Stimulated activated CD8-positive, alpha-beta memory T cell treated with anti-CD3 and anti-CD28 coated beads, Interleukin-7, amount 100 ng/mL, for 48 hours (primary cell): Measurements from ENCODE around the gene SLC26A3.

Experiments
- DNase-seq, 2 donors: peaks; one replicate each; pipeline ENCODE4 v3.0.0-alpha.2; 2020; ENCODE audit warnings: low read depth in 1 of 2; ENCODE audit errors: extremely low read depth in 1 of 2

Gene SLC26A3

DNA sequence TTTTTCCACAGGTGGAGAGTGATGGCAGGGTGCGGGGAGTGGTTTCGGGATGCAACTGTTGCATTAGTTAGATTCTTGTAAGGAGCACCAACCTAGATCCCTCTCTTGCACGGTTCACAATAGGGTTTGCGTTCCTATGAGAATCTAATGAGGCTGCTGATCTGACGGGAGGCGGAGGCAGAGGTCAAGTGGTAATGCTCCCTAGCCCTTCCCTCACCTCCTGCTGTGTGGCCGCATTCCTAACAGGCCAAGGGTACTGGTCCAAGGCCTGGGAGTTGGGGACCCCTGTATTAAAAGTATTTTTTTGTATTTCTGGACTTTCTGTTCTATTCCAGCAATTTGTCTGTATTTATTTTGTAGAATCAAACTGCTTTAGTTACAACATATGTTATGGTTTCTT, 51.9 kb downstream of the SLC26A3 start:
- no peak for DNase-seq

GRCh38 chr7:107746006-107746405, 57.0 kb downstream of the SLC26A3 start:
- no peak for DNase-seq

GRCh38 chr7:107744345-107744750, 58.7 kb downstream of the SLC26A3 start:
- no peak for DNase-seq

DNA sequence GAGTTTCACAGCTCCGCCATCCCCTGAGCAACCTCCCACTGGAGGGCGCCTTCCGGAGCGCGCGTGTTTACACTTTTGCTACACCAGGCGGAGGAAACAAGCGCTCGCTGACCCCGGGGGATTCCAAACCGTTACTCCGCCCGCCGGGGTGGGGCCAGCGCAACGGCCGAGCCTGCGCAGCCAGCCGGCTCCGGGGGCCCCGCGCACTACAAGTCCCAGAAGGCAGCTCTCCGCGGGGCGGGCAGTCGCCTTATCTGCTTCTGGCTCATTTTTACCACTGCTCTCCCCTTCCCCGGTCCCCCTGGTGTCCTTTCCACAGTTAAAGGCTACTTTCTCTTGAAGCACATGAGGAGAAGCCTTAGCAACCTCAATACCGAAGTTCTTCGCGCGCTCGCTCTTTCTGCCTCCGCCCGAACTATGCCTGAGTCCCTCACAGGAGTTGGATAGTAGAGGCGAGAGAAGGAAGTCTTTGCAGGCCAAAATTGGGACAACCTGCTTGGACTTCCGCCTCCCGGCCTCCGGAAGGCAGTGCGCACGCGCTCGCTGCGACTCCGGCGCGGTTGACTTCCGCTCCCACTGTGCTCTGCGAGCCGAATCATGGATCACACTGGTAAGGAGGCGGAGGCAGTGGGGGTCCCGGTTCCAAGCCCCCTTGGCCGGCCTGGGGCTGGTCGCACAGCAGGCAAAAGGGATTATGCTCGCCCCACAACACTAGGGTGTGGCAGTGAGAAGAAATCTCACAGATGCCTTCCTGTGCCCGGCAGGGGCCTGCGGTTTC, 59.3 kb downstream of the SLC26A3 start, which contains the start of gene CBLL1:
TSS of gene CBLL1 (plus strand) at position 576 of the 778 bp plus-strand sequence. CDS start at position 598, 22 bp downstream.
- DNase-seq: peak; percentile 96 to 98

GRCh38 chr7:107742678-107743566, 60.1 kb downstream of the SLC26A3 start:
- no peak for DNase-seq

DNA sequence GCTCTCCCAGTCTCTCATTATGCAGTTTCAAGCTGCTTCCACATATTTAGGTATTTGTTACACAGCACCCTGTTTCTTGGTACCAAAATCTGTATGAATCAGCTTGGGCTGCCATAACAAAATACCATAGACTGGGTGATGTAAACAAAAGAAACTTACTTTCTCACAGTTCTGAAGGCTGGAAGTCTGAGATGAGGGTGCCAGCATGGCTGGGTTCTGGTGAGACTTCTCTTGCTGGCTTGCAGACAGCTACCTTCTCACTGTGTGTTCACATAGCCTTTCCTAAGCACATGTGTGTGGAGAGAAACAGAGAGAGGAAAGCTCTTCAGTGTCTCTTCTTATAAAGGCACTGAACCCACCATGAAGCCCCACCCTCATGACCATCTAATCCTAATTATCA, 74.7 kb downstream of the SLC26A3 start:
- no peak for DNase-seq

GRCh38 chr7:107726356-107727130, 76.5 kb downstream of the SLC26A3 start:
- no peak for DNase-seq

GRCh38 chr7:107725138-107725740, 77.8 kb downstream of the SLC26A3 start:
- peak in 1 of 2 donors; percentile 11 for DNase-seq

GRCh38 chr7:107723255-107723654, 79.8 kb downstream of the SLC26A3 start:
- DNase-seq: no peak

GRCh38 chr7:107721286-107721685, 81.7 kb downstream of the SLC26A3 start:
- no peak for DNase-seq

DNA sequence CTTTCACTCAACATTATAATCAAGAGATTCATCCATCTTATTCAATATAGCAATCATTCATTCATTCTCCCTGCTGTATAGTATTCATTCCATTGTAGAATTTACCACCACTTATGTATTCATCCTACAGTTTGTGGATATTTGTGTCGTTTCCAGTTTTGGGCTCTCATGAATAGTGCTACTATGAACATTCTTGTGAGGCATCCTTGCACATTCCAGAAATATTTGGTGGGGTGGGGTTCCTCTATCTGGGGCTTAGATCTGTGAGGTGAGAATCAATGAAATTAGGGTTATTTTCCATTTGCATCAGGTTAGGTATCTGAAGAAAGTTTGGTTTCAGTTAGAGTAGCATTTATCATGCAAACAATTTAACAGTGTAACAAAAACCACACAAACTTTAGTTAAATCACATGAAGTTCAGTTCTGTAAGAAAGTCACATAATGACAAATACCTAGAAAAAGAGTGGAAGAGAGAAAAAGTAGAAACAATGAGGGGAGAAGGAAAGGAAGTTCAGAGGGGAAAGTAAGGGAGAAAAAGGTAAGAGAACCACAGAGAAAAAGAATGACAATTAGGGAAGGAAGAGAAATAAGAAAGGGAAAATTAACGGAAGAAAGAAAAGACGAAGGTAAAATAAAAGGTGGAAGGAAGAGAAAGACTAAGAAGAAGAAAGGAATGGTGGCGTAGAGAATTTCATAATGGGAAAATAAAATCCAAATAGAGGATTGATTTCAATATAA, 84.4 kb downstream of the SLC26A3 start:
- DNase-seq: no peak

- no peak for DNase-seq
These were observed 87.5 kb downstream of the SLC26A3 start for GRCh38 chr7:107715531-107715930.
